GM19023 (cell line): ENCODE results near the gene DDN.
A peak's percentile ranks its signal among the peaks of the same experiment; 100 is the strongest.

Experiments
- ATAC-seq: cut with Tn5 transposase; IDR thresholded peaks from one replicate; pipeline ENCODE4 v1.9.1; 2021; ENCODE audit warnings: mild to moderate bottlenecking, moderate library complexity; ENCODE audit not compliant: unreplicated experiment

Gene DDN

DNA sequence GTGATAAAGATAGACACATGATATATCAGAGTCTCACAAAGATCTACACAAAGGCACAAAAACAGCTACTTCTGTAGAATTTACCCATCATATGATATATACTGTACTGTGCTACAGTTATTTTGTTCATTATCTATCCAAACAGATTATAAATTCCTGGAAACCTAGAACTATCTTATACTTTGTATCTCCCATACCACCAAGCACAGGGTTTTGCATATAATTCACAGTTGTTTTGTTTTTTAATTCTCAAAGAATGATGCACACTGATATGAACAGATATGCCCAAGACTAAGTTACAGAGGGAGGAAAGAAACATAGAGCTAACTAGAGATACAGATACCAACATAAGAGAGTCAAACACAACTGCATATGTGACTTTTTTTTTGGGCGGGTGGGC lies 16.0 kb upstream of the DDN start:
- ATAC-seq, result no peak

DNA sequence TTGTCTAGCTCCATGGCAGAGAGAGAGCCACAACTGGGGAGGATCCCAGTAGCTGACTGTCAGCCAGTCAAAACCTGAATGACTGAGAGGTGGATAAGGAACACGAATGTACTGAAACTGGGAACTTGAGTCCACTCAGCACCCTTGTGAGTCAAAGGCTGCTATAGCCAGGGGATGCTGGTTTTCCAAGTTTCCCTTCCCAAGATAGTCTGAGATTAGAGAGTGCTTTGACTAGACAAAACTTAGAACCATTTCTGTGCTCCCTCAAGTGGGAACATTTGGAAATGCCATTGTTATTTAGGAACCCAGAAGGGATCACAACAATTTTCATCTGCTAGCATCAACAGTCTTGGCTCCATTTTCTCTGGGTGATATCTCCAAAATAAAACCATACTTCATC lies 15.4 kb upstream of the DDN start:
- ATAC-seq, result no peak

DNA sequence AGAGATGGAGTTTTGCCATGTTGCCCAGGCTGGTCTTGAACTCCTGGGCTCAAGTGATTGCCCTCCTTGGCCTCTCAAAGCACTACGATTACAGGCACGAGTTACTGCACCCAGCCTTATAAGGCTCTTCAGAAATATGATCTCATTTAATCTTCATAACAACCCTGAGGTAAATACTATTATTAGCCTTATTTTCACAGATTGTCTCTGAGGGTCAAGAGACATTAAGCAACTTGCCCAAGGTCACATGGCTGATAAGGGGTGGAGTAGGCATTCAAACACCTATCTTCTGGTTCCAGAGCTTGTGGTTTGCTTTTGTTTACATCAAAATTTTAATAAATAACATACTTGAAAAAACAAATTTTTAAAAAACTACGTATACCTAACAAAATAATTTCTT lies 14.3 kb upstream of the DDN start:
- no peak for ATAC-seq

DNA sequence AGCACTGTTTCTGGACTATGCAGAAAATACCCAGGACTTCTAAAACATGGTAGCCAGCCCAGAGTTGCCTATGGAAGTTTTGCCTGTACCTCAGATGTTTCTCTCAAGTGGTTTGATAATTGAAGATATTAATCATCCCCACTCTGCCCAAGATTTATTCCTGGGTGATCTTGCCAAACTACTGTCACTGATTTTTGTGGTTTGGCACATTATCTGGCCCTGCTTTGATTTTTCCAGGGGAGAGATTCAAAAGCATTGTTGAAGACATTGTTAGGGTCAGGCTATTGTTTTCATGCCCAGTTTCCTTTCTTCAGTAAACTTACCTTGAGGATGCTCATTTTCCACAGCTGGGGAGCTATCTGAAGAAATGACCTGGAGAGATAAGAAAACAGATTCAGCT lies 13.6 kb upstream of the DDN start:
- ATAC-seq, result no peak

DNA sequence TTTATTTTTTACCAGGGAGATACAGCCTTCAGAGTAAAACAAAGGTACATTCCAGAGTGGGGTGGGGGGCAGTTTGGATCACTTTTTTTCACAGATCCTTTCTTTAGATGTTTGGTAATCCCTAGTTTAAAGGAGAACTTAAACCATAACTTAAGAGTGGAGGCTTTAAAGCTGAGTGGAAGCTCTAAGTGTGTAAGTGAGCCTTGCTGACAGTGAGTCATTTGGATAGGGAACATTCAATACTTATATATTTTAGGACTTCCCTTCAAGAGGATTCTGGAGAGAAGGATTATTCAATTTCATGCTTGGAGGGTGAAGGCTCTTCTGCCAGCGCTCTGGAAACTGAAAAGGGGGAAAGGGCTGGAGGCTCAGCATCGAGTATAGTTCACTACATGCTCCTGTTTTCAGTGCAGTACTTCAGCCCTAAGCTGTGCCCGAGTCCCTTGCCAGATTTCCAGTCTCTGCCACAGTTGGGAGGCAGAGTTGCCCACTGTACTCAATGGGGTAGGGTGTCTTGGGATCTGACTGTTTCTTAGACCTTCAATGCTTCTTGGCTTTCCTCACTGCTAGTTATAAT lies 11.0 kb upstream of the DDN start:
- no peak for ATAC-seq

DNA sequence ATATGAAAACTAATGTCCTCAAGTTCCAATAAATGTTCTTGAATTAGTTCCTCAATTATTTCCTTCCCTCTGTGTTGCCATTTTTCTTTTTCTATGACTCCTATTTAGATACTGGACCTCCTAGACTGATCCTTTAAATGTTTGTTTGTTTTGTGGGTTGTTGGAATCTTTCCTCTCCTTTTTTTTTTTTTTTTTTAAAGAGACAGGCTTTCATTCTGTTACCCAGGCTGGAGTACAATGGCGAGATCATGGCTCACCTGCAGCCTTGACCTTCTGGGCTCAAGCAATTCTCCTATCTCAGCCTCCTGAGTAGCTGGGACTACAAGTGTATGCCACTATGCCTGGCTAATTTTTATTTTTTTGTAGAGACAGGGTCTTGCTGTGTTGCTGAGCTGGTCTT lies 9.8 kb upstream of the DDN start:
- no peak for ATAC-seq

DNA sequence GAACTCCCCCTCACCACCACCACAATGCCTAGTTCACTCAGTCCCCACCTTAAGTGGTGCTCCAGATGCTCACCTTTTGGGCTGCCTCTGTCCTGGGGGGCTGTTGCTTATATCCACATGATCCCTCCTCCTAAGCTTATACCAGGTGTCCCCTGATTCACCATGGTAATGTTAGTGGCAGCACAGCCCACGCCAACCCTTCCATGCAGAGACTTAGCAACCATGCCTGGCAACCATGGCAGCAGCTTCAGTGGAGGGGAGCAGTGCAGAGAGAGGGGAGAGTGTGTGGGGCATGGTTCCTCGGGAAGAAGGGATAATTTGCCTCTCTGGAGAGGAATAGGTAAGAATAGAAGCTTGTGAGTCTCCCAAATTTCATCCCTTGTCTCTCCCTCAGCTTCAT lies 1.2 kb upstream of the DDN start:
- ATAC-seq, result no peak

DNA sequence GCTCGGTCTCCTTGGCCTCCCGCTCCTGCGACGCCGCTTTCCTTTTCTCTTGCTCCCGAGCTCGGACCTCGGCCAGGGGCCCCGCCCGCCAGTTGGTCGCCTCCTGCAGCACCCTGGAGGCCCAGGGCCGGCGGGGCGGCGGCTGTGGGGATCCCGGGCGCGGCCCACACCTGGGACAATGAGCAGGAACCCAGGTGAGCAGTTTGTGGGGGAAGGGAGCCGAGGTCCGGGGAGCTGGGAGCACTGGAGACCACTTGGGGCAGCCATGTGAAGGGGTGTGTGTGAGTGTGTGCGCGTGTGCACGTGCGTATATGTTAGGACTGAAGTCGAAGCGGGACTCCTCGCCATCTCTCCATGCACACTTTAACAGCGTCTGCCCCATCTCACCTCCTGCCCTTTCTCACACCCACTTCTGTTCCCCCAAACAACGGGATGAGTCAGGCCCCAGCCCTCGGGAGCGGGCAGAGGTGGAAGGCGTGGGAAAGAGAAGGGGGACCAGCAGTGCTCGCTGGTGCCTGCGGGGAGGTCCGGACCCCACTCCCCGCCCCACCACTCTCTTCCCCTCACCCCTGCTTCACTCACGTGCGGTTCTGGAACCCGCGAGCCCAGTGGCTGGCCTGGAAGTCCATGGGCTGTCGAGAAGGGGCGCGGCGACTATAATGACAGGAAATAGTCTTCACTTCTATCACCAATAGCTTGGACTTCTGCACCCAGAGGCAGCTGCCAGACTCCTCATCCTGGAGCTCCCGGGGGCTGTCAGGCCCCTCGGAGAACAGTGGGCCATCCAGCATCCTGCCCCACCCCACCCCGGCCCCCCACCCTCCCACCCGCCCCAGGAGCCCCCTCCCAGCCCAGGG lies 450 bp downstream of the DDN start:
- peak; percentile 19 for ATAC-seq

DNA sequence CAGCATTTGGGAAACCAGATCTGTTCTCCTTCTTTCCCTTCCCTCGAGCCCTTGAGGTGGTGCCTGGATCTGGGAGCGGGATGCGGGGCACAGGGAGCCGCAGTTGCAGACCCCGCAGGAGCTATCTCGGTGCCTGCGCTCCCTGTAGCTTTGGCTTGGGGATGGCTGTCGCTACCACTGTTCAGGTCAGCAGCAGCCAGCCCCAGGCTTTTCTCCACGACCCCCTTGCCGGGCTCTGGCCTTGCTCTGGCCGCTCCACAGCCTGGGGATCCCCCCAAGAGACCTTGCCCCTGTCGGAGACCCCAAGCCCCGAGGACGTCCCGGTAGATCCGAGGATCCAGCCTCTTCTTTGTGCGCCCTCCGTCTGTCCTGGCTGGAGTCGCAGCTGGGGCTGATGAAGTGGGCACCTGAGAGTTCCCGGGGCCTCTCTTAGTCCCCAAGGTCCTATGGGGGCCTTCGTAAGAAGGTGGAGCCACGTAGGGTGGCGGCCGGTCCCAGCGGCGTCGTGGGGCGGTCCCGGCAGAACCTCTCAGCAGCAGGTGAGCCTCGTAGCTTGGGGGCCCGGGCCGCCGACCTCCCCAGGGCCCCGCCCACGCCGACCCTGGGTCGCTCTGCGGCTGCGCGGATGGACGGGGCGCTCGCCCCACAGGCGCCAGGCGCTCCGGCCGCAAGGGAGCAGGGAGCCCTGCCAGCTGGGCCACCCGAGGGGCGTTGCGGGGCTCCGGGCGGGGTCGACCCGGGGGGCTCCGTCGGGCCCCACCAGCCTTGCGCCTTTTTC lies 1.3 kb downstream of the DDN start:
- peak; percentile 46 for ATAC-seq

DNA sequence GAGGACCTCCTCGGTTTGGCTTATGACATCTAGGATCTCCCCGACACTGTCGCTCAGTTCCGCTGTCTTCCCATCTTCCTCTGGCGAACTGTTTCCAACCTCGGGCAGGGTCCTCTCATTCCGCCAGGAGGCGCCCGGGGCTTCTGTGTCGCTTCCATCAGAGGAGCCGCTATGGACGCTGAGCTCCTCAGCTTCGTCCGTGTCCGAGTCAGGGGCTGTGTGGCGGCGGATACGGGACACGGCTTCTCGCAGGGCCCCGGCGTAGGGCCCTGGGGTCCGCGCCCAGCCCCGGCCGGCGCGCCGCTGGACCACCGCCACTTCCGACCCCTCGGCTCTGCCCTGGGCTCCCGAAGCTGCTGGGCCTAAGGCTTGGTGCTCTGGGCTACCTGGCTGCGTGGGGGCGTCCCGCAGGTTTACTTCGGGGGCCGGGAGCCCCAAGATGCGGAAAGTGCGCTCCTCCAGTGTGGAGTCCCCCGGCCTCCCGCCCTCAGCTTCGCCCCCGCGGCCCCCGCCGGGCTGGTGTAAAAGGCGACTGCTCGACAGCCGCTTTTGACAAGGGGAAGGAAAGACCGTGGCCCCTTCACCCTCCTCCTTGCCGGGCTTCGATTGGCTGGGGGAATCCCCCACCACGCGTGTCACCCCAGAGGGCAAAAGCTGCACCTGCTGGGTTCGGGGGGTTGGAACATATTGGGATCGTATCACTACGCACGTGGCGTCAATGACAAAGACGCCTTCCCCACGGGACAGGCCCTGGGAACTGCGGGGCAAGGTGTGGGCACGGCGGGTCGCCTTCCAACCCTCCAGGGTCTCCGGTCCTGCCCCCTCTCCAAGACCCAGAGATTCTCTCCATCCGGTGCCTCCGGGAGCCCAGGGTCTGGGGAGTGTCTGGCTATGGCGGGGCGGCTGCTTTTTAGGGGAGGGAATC lies 2.1 kb downstream of the DDN start:
- ATAC-seq, result no peak

DNA sequence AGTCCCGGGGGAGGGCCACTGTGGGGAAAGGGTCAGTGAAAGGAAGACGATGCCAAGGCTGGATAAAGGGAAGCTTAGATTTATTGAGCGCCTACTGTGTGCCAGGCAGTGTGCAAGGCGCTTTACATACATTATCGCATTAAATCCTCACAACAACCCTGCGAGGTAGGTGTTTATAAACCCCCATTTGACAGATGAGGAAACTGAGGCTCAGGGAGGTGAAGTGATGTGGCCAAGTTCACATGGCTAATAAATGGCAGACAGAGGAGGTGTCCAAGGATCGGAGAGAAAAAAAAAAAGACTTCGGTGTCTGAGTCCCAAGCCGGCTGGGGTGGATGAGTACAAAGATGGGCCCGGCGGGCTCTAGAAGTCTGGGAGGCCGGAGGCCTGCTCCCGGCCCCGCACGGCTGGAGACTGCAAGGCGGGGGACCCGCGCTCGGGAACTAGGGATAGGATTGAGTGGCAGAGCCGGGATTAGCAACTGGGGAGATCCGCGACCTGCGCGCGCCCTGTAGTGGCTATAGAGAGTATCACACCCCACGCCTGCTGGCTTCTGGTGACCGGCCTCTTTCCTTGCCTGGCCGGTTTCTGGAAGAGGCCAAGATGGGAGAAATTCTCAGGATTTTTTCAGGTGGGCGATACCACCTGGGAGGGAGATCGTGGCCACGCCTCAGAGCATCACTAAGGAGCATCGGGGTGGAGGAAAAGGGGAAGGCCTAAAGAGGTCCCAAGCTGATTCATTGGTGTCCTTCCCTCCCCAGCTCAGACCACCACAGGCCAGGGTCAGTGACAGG lies 3.9 kb downstream of the DDN start:
- ATAC-seq, result no peak

DNA sequence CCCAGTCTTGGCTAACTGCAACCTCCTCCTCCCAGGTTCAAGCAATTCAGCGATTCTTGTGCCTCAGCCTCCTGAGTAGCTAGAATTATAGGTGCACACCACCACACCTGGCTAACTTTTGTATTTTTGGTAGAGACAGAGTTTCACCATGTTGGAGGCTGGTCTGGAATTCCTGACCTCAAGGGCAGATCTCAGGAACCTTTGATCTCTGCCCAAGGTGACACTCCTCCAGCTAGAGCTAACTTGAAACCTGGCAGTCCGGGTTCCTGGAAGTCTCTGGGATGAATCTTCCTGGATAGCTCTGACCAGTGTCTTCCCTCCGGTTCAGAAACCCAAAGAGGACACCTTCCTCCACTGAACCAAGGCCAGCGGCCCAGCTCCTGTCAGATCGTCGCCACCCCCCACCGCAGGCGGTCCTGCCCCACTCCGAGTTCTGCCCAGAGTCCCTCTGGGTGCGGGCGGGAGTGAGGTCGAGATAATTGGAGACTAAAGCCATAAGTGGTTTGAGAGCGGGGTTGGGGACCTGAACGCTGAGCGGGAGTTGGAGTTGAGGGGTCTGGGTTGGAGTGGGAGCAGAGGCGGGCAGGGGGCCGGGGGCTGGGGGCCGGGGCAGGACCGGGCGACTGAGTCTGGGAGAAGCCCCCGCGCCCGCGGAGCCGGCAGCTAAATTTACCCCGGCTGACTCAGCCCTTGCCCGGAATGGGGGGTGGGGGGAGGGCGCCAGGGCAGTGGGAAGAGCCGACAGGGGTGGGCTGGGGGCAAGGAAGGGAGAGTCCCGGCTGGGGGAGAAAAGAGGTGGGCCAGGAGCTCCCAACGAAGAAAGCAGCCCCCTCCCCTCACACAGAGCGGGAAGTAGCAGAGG lies 4.7 kb downstream of the DDN start:
- ATAC-seq, result no peak

DNA sequence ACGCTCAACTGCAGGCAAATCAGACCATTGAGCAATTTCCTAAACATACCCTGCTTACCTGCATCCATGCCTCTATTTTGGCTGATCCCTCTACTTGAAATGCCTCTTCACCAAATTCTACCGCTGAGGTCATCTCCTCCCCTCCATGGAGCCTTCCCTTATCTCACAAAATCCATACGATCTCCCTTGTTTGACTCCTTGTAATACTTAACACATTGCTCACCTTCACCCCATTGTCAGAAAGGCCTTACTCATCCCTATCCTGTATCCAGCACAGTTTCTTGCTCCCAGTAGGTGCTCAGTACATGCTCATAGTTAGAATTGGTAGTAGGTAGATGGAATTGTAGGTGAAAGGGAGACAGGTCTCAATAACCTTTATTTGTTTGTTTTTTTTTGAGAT lies 5.4 kb downstream of the DDN start:
- ATAC-seq, result no peak

DNA sequence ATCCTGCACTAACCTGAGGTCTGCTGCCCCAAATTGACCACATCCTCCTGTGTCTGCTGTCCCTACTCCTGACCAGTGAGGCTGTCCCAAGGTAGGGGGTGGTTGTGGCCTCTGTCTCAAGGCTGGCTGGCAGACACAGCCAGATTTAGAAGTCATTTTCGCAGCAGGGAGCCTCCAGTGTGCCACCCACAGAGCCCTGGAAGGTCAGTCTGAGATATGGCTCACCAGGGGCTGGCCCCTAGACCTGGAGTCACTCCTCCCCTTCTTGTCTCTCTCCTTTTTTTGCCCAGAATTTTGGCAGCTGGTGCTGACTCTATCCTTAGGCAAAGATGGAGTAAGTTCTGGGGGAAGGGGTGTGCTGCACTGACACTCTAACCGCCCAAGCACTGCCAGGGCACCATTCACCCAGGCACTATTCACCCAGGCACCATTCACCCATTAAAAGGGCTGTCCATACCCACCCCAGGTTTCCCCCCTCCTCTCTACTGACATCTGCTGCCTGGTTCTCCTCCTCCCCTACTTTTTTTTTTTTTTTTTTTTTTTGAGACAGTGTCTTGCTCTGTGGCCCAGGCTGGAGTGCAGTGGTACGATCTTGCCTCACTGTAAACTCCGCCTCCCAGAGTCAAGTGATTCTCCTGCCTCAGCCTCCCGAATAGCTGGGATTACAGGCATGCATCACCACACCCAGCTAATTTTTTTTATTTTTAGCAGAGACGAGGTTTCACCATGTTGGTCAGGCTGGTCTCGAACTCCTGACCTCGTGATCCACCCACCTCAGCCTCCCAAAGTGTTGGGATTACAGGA lies 7.7 kb downstream of the DDN start:
- no peak for ATAC-seq

DNA sequence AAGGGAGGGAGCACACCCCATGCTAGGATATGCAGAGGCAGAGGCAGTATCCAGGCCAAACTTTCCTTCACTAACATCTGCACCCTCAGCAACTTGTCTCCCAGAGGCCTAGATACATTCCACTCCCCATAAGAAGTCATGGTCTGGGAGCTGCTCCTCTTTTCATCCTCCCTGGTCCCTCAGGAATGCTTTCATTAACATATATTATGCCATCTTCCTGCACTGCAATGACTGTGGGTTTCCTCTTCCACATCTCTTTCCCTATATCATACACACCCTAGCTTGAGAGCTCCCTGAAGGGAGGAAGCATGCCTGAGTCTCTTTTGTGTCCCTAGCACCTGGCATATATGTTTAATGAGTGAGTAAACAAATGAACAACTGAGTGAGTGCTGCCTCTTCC lies 8.6 kb downstream of the DDN start:
- ATAC-seq, result no peak

DNA sequence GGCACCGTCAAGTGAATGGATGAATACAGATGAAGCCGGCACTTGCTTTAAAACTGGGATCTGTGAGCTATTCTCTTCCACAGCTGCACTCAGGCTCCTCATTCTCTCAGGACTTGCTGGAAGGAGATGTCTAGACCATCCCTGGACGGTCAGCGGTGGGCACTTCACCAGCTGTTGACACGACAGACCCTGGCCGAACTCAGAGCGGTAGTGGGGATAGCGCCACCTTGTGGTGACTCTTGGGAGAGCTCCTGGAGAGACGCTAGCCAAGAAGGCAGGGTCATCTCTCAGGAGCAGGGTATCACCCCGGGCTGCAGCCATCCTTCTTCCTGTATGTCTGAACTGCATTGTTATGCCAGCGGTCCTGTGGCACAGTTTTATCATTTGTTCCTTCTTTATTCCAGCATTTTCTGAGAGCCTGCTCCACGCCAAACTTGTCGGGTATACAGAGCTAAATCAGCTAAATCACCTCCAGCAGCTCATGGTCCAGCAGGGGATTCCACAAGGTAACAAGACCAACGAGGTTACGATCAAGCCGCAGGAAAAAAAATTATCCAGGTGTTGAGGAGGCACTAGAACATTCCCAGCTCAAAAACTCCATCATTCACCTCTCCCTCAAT lies 11.0 kb downstream of the DDN start:
- ATAC-seq, result no peak

DNA sequence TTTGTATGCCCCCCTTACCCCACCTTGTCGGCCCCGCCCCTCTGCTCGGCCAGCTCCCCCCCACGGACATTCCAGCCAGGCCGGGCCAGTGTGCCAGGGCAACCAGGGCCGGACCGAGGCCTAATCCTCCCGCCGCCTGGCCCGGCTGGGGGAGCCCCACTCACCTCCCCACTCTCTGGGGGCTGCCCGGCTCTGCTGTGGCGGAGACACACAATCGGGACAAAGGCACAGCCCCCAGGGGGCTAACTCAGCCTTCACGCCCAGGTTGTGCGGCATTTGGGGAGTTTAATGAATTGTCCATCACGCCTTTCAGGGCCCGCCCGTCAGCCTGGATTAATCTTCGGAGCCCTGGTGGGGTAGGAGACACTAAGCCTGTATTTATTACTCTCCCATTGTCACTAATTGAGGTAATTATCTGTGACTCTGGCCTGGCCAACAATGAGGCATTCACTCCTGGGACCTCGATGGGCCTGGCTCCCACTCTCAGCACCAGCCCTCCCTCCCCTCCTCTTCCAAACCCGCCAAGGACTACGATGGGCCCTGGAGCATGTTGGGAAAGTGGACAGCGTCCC lies 12.4 kb downstream of the DDN start:
- no peak for ATAC-seq

DNA sequence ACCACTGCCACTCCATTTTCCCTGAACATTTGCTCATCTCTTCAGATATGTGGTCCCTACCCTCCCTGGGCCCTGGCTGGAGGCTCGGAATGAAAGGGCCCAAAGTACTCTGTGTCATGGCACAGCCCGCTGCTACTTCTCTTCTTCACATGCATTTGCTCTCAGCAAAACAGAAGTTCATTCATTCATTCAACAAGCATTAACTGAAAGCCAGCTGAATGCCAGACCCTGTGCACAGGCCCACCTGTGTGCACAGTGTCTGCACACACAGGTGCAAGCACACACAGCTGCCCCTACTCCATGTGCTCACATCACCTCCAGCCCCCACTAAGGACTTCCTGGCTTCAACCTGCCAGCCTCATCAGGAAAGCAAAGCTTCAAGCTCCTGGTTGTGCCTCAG lies 13.3 kb downstream of the DDN start:
- ATAC-seq, result no peak
